GM21737 (cell line): ENCODE results near the gene ICA1L.
"Not testable (repeated sequence)": the region's sequence is repeated elsewhere in the genome, so short reads cannot be mapped to it uniquely, and the experiment has no call there.

Experiments used
- ATAC-seq: cut with Tn5 transposase; IDR thresholded peaks from one replicate; pipeline ENCODE4 v1.9.1; 2021; ENCODE audit warnings: mild to moderate bottlenecking, moderate library complexity; ENCODE audit not compliant: unreplicated experiment

Gene ICA1L

DNA sequence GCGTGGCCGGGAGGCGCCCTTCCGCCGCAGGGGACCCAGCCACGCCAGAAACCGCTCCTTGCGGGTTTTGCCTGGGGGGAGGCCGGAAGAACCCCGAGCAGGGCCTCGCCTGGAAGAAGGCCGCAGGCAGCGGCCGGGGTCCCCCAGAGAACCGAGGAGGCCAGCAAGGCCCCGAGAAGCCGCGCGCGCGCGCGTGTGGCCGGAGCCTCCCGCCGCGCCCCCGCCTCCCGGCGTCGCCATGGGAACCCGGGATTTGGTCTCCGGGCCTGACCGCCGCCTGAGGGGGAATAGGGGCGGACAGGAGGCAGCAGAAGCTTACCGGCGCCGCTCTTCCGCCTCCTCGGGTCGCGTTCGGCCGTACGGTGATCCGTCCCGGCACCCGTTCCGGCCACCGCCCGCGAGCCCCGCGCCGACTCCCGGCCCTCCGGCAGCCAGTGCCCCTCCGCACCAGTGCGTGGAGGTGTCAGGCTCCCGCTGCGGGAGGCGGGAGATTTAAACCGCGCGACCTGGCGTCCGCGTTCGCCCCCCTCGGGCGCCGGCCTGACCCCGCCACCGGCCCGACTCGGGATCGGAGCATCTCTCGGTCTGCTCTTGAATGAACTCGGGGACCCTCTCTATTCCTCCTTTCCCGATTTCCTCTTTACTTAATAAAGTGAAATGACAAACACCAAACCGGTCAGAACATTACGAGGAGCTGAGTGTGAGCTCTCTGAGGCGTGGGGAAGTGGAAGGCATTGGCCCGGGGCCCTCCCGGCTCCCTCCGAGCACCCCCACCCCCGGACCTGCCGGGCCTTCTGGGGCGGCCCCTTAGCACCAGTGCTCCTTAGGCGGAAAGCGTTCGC, at the start of gene ICA1L:
ICA1L (minus strand) TSS at position 467 of the 842 bp plus-strand sequence. CDS start 42,757 bp downstream, outside the sequence.
- peak; percentile 46 for ATAC-seq

DNA sequence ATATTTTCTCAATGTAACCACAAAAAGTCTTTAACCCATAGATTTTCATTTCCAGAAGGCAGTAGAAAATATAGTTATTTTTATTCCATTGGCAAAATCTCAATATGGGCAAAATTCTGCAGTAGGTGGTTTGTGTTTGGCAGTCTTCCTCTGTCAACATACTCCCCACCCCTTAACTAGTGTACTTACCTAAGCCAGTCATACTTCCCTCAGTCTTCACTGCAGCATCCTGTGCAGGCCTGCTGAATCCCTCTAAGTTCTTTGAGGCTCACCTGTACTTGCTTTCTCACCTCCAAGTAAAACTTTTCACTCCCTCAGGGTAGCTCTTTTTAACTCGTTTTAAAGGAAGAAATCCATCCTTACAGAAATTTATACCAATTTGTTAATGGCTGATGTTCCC, 47.3 kb upstream of the ICA1L start:
- ATAC-seq: no peak

DNA sequence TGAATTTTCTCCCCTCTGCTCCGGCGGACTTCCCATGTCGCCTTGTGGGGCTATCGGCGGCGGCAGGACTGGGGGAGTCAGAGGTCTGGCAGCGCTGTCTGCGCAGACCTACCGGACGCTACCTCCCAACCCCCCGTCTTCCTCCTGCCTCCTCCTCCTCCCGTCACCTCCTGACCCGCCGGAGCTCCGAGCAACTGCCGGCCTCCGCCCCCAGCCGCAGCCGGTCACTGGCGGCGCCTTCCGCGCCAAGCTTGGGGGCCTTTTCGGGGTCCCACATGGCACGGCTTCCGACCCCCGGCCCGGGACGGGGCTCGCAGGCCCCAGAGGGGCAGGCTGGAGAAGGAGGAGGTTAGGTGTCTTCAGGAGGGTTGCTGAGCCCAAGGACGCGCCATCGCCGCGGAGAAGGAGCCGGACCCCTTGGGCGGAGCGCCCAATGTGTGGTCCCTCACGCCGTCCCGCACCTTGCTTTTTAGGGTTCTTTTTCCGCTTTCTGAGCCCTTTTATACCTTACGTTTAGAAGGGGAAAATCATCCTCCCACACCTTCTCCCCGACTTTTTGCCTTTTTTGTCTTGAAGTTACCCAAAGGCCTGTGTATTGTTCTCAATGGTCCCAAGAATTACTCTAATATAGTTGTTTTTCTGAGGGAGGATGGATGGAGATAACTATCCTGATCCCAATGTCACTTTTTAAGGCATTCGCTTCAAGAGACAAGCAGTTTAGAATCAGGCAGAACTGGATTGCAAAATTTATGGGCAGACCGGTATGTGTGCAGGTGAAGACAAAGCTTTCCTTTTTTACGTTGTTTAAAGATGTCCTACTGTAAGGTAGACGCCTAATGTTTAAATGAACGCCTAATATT, 41.0 kb upstream of the ICA1L start:
- ATAC-seq: peak; percentile 55

DNA sequence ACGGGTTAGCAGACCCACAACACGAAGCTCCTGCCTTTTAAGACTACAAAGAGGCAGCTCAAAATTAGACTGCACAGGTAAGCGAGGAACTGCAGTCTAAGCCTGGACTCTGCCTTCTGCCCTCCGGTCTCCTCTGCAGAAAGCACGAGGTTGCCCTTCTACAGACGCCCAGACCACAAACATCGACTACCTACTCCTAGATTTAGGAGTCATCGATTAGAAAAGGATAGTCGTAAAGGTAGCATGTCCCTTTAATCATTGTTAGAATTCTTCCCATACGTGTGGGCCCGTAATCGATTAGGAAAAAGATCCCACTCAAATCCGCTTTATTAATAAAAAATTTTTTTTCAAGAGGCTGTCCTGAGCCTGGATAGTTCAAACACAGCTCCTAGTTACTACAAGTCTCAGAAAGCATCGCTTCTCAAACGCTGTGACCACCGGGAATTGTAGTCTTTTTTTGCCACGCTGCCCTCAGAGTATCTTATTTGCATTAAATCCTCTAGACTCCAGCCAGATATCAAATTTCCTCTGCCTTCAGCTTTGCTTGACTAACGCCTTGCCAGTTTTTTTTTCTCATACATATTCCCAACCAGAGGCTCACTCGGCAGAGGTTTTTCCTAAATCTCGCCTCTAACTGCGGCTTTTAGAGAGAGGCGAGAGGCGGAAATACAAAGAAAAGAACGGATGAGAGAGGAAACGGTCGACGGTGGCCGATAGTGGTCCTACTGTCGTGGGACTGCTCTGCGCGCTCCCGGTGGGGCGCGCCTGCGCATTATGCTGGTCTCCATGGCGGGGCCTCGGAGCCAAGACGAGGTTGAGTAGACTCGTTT, 40.2 kb upstream of the ICA1L start, which contains the start of the genes CARF and WDR12:
CARF (plus strand) TSS at position 764 of the 830 bp plus-strand sequence. CDS start 29,628 bp downstream, outside the sequence.
WDR12 (minus strand) TSS at position 162 of the 830 bp plus-strand sequence. CDS start 197 bp downstream, outside the sequence.
- ATAC-seq: peak; percentile 66

DNA sequence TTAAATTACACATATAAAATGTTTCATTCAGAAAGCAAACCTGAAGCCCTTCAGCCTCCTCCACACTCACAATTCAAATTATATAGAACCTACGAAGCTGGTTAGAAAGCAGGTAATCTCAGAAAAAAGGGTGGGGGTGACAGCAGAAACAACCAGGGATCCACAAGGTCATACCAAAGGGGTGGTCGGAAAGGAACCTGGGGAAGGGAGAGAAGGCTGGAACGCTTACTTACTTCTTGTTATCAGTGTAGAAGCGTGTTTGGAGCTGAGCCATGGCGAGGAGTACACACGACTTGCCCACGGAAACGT, 39.6 kb upstream of the ICA1L start:
- no peak for ATAC-seq

DNA sequence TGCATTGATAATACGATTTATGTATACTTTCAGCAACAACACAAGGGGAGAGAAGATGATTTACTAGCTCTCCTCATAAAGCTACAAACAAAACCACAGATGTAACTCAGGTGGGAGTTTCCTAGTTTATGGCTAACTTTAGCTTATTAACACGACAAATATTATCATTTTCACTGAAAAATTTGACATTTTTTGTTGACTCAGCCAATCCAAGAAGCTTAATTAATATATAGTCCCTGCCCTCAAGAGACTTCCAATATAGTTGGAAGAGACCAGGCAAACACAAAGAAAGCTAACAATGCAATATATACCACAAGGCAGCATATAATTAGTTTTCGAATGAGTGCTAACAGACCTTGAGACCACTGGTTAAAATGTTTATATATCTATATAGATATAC, 39.1 kb upstream of the ICA1L start:
- no peak for ATAC-seq

DNA sequence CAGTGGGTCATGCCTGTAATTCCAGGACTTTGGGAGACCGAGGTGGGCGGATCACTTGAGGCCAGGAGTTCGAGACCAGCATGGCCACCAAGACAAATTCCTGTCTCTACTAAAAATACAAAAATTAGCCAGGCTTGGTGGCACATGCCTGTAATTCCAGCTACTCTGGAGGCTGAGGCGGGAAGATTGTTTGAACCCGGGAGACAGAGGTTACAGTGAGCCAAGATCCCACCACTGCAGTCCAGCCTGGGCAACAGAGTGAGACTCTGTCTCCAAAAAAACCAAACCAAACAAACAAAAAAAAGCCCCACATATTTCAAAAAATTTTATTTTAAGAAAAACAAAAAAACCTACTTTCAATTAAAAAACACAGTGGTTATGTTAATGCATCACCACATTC, 38.7 kb upstream of the ICA1L start:
- ATAC-seq: not testable (repeated sequence)

DNA sequence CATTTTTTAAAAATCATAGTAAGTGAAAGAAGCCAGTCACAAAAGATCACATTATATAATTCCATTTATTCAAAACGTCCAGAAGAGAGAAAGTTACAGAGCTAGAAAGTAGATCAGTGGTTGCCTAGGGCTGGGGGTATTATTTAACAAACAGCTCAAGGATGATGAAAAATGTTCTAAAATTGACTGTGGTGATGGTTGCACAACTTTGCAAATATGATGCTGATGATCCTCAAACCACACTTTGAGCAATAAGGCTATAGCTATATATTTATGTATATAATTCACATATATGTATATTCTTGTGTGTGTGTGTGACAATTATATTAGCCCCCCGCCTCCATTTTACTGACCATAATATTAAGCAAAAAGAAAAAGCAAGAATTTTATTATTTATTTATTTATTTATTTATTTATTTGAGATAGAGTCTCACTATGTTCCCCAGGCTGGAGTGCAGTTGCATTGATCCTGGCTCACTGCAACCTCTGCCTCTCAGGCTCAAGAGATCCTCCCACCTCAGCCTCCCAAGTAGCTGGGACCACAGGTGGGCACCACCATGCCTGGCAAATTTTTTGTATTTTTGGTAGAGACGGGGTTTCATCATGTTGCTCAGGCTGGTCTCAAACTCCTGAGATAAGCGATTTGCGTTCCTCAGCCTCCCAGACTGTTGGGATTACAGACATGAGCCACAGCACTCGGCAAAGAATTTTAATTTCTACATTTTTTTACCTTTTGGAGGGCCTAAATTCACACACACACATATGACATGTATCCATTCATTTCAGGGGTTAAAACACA, 38.0 kb upstream of the ICA1L start:
- ATAC-seq: no peak

DNA sequence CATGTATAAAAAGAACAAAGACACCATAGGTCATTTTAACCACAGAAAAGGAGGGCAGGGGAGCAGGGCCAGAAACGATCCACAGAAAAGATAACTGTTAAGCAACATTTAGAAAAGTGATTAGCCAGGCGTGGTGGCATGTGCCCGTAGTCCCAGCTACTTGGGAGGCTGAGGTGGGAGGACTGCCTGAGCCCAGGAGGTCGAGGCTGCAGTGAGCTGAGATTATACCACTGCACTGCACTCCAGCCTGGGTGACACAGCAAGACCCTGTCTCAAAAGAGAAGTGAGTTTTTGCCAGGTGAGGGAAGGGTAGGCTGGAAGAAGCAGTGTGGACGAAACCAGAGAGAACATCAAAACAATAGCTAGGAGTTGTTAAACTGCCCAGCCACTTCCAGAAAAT, 36.6 kb upstream of the ICA1L start:
- ATAC-seq: no peak

DNA sequence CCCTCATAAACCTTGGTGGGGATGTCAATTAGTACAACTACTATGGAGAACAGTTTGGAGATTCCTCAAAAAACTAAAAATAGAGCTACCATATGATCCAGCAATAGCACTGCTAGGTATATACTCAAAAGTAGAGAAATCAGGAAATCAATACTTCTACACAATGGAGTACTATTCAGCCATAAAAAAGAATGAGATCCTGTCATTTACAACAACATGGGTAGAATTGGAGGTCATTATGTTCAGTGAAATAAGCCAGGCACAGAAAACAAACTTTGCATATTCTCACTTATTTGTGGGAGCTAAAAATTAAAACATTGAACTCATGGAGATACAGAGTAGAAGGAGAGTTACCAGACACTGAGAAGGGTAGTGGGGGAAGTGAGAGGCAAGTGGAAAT, 33.9 kb upstream of the ICA1L start:
- ATAC-seq: not testable (repeated sequence)

DNA sequence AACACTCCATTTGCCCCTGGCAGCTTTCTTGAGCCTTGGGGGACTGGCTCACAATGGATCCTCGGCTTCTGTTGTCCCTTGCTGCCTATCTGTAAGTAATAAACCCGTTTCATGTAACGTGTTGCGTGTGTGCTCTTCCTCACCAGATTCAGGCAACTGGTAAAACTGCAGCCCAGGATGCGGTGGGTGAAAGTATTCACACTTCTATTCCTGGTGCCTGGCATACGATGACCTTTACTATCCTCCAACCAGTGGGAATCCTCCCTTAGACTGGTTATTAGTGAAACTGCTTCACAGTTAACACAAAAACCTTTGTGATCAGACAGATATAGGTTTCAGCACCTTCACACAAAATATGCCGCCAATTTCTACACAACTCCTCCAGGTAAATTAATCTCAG, 13.6 kb upstream of the ICA1L start:
- no peak for ATAC-seq

DNA sequence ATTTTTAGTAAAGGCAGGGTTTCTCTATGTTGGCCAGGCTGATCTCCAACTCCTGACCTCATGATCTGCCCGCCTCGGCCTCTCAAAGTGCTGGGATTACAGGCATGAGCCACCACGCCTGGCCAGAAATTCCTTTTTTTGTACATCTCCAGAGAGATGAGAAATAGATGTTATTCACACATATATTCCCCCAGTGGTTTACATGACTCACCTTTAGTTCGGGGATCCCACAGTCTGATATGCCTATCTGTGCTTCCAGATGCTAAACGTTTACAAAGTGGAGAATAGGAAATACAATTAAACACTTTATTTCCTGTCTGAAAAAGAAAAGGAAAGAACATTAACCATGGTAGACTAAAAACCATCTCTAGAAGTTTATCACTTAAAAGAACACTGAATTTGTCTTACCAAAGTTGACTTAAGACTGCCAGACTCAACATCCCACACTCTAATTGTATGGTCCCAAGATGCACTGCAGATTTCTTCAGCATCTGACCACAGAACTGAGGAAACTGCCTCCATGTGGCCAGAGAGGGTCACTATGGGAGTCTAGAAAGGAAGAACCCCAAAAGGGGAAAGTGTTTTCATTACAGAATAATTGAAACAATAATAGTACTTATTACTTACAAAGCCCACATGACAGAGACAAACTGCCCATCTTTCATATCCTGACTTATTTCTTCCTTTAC, 12.6 kb upstream of the ICA1L start:
- no peak for ATAC-seq

DNA sequence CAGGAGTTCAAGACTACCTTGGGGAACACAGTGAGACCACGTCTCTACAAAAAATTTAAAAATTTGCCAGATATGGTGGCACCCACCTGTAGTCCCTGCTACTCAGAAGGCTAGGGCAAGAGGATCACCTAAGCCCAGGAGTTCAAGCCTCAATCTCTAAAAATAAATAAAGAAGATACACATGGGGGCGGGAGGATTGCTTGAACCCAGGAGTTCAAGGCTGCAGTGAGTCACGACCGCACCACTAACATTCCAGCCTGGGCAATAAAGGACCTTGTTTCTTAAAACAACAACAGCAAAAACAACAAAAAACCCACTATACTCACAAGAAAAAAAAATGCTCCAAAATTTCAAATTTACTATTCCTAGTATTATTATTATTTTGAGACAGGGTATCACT, 10.0 kb upstream of the ICA1L start:
- no peak for ATAC-seq

DNA sequence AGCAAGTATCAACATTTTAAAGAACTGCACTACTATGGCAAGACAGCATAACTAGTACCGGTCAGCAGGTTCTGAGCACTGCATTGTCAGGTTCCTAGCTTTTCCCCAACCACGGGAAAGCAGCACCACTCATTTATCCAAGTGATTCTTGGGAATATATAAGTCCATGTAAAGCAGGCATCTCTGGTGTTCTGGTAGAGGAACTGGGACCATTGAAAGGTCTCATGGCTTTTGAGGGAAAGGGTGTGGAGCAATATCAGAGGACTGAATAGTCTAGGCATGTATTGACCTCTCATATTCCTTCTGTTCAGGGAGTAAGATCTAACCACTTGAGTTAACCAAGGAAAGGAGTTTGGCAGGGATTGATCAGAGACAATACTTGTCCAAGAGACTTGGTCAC, 6.1 kb upstream of the ICA1L start:
- no peak for ATAC-seq

DNA sequence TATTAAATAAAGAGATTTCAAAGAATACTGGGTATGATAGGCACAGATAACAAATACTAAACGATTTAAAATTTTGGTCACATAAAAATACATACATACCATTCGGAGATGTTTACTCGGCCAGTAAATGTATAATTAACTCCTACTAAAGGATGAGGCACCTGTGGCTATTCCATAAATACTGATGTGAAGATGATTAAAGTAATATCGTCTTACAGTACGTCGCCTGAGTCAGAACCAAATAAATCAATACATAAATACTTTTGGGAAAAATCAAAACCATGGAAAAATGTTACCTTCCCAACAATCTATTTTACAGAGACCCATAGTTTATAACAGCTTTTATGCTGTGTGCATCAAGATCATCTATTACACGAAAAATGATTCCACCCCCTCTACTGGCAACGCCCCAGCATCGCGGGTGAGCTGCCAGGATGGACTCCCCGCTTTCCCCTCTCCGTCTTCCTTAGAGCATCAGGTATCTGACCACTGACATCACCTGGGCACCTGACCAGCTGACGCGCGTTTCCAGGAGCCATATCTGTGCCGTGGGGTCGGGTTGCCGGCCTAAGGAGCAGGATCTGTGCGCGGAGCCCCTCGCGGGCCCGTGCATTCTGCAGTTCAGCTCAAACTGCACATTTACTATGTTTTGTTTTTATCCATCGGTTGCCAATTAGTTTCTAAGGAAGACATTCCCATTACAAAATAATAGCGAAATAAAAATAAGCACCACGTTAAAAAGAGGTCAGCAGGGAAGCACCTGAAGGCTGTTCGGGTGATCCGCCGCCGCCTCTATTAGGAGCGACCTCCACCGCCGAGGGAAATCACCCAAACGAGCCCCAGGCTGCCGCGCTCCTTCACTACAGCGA, 901 bp downstream of the ICA1L start:
- peak; percentile 75 for ATAC-seq

DNA sequence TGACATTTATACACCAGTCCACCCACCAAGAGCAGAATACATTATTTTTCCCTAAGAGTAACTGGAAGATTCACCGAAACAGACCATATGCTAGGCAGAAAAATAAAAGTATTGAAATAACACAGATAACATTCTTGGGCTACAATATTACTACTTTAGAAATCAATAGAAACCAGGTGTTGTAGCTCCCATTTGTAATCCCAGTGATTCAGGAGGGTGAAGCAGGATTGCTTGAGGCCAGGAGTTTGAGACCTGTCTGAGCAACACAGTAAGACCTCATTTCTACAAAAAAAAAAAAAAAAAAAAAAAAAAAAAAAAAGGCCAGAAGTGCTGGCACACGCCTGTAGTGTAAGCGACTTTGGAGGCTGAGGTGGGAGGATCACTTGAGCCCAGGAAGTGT, 9.6 kb downstream of the ICA1L start:
- no peak for ATAC-seq

DNA sequence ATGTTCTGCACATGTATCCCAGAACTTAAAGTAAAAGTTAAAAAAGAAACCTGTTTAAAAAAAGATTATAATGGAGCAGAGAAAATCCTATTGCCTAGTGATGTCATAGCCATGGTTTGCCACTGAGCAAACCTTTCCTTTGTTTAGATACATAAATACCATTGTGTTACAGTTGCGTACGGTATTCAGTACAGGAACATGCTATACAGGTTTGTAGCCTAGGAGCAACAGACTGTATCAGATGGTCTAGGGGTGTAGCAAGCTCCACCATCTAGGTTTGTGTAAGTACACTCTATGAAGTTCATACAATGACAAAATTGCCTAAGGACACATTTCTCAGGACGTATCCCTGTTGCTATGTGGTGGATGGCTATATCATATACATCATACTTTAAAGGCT, 13.0 kb downstream of the ICA1L start:
- no peak for ATAC-seq

DNA sequence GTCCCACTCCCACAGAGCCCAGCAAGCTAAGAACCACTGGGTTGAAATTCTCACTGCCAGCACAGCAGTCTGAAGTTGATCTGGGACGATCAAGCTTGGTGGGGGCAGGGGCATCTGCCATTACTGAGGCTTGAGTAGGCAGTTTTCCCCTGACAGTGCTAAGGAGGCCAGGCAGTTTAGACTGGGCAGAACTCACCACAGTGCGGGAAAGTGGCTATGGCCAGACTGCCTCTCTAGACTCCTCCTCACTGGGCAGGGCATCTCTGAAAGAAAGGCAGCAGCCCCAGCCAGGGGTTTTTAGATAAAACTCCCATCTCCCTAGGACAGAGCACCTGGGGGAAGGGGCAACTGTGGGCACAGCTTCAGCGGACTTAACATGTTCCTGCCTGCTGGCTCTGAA, 22.2 kb downstream of the ICA1L start:
- not testable (repeated sequence) for ATAC-seq

DNA sequence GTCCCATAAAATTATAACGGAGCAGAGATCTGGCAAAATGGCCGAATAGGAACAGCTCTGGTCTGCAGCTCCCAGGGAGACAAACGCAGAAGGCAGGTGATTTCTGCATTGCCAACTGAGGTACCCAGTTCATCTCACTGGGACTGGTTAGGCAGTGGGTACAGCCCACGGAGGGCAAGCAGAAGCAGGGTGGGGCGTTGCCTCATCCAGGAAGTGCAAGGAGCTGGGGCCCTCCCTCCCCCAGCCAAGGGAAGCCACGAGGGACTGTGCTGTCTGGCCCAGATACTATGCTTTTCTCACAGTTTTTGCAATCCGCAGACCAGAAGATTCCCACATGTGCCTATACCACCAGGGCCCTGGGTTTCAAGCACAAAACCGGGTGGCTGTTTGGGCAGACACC, 22.8 kb downstream of the ICA1L start:
- ATAC-seq: no peak
